Measurements from ENCODE around the gene PRKCA. TPM values are rescaled to one million over a fixed set of nuclear protein-coding genes. Genes with fewer than 3 reads are reported as not detected.

Gene PRKCA
- total and polyA plus RNA-seq, 10 of the 15 experiments (the other 5 are each of a cell fraction or from before 2014, with no cell fraction given) = 0.11 to 14.6 (median 0.72) TPM

- FAIRE-seq (no peak), DNase-seq (ENCODE audit: low read depth, low spot score) (no peak), ATAC-seq (no peak)
- Histone ChIP-seq H3K9me3 (replicated peaks; ENCODE audit: control insufficient read depth, insufficient read depth, low read length) (no peaks in the 10 kb centered on the region), H3K4me3 (no peak overlapping the region), H3K27me3 (replicated peaks in 1 of 2; ENCODE audit: control insufficient read depth in 2 of 2, insufficient read depth in 2 of 2, low read length in 1 of 2) (no peaks in the 10 kb centered on the region), H3K9ac (ENCODE audit: control insufficient read depth, insufficient read depth, low read length) (no peak overlapping the region), H2AFZ (ENCODE audit: control insufficient read depth, low read depth, low read length) (no peak overlapping the region), H3K36me3 (ENCODE audit: control insufficient read depth in 2 of 2, insufficient read depth in 2 of 2, low read length in 1 of 2) (no peaks in the 10 kb centered on the region), H3K79me2 (ENCODE audit: control insufficient read depth, insufficient read depth, low read length) (no peaks in the 10 kb centered on the region), H3K4me2 (ENCODE audit: control insufficient read depth, insufficient read depth) (no peak overlapping the region), H3K4me1 (ENCODE audit: control insufficient read depth, insufficient read depth, low read length) (no peaks in the 10 kb centered on the region), H4K20me1 (ENCODE audit: control insufficient read depth, insufficient read depth) (no peaks in the 10 kb centered on the region), H3K27ac (ENCODE audit: control insufficient read depth, insufficient read depth) (no peak overlapping the region)
- RAD21 ChIA-PET (ENCODE audit: unreplicated experiment) = no interaction called here
- POLR2A ChIA-PET = no interaction called here
- no TSS peak for BruUV-seq (replicated peaks)
- CTCF ChIA-PET = interaction anchor here (0.9 to 3.1 kb wide), 2 partner anchors 12 to 14 kb away, joined by 3 to 16 read pairs; no protein-coding TSS in a partner anchor
- 67% methylated on average over 3 of the region's 3 CpGs for WGBS (ENCODE audit: insufficient coverage, insufficient replicate concordance, low lambda C conversion rate, missing lambda C conversion rate)
- intact Hi-C loops (cut with micrococcal nuclease; ENCODE audit: unreplicated experiment) = no loop called here
- TF ChIP-seq E2F8 (IDR thresholded peaks at IDR 0.05; ENCODE audit: low read depth, partially characterized antibody) = no peak
- TF ChIP-seq ZNF217 (IDR thresholded peaks at IDR 0.05) = no peak
- no peak for TF ChIP-seq EP300 (IDR thresholded peaks at IDR 0.05; ENCODE audit: borderline replicate concordance in 1 of 2, control insufficient read depth in 1 of 2, low read depth in 2 of 2, low read length in 2 of 2)
- no peak for TF ChIP-seq KDM1A (IDR thresholded peaks at IDR 0.05; ENCODE audit: borderline replicate concordance)
- no peak for TF ChIP-seq BCL3 (IDR thresholded peaks at IDR 0.05; ENCODE audit: borderline replicate concordance, insufficient read depth, low read depth, low read length, poor library complexity, severe bottlenecking)
- no peak for TF ChIP-seq MEF2B (IDR thresholded peaks at IDR 0.05; ENCODE audit: partially characterized antibody, poor library complexity, severe bottlenecking)
- no peak for TF ChIP-seq POLR2AphosphoS2 (IDR thresholded peaks at IDR 0.05; ENCODE audit: low read depth, low read length)
- no peak for TF ChIP-seq CBX5 (IDR thresholded peaks at IDR 0.05; ENCODE audit: low read depth)
- TF ChIP-seq STAT1 (conservative IDR thresholded peaks at IDR 0.05) = no peak
- TF ChIP-seq YY1 (IDR thresholded peaks at IDR 0.05; ENCODE audit: low read depth, low read length) = no peak
- in situ Hi-C loops (cut with MboI) = no loop called here
- SMC1A ChIA-PET (ENCODE audit: uncharacterized antibody, unreplicated experiment) = no interaction called here
Measured at GRCh38 chr17:66580956-66581391, 278.6 kb downstream of the PRKCA start.

Data from GM12878 (cell line).